ENCODE data around the gene FES.
"Not testable (repeated sequence)": the region's sequence is repeated elsewhere in the genome, so short reads cannot be mapped to it uniquely, and the experiment has no call there.

- not testable (repeated sequence) for TF ChIP-seq CTCF, POLR2A (IDR thresholded peaks at IDR 0.05)
Observed at GRCh38 chr15:90922712-90923322, 38.5 kb downstream of the FES start.

All from tibial nerve (tissue), 3 donors.